Smooth muscle cell (in vitro differentiated cells): ENCODE measurements around the gene QARS1. TPM values are rescaled to one million over a fixed set of nuclear protein-coding genes. Genes with fewer than 3 reads are reported as not detected.
A peak's percentile ranks its signal among the peaks of the same experiment; 100 is the strongest.

Experiments
- DNase-seq: peaks from one replicate; lab custom pipeline; 2025; ENCODE audit not compliant: unreplicated experiment; lab: John Stamatoyannopoulos, UW
- H2AFZ ChIP-seq: fragments of 200-600 bp; sonication (generic); 2 replicates; pipeline ENCODE4 v1.6.0; 2016; ENCODE audit warnings: antibody characterized with exemption, low read depth, mild to moderate bottlenecking
- H3F3A ChIP-seq: fragments of 200-600 bp; sonication (generic); 2 replicates; pipeline ENCODE4 v1.6.0; 2017; ENCODE audit warnings: antibody characterized with exemption, low read depth
- H3K27ac ChIP-seq: fragments of 200-600 bp; sonication (generic); 2 replicates; pipeline ENCODE4 v1.5.1; 2016; ENCODE audit warnings: low read depth, mild to moderate bottlenecking
- H3K27me3 ChIP-seq: fragments of 200-600 bp; sonication (generic); 2 replicates; pipeline ENCODE4 v1.6.1; 2016; ENCODE audit warnings: low read depth, mild to moderate bottlenecking
- H3K36me3 ChIP-seq: fragments of 200-600 bp; sonication (generic); 2 replicates; pipeline ENCODE4 v1.5.1; 2016; ENCODE audit warnings: low read depth
- H3K4me1 ChIP-seq: fragments of 200-600 bp; sonication (generic); 2 replicates; pipeline ENCODE4 v1.5.1; 2016; ENCODE audit warnings: low read depth
- H3K4me2 ChIP-seq: fragments of 200-600 bp; sonication (generic); 2 replicates; pipeline ENCODE4 v1.6.0; 2016; ENCODE audit warnings: mild to moderate bottlenecking
- H3K4me3 ChIP-seq: fragments of 200-600 bp; sonication (generic); 2 replicates; pipeline ENCODE4 v1.5.1; 2016; ENCODE audit warnings: mild to moderate bottlenecking
- H3K79me2 ChIP-seq: fragments of 200-600 bp; sonication (generic); 2 replicates; pipeline ENCODE4 v1.6.0; 2016; ENCODE audit warnings: low read depth, mild to moderate bottlenecking
- H3K9ac ChIP-seq: fragments of 200-600 bp; sonication (generic); 2 replicates; pipeline ENCODE4 v1.6.0; 2016; ENCODE audit warnings: low read depth
- H3K9me3 ChIP-seq: fragments of 200-600 bp; sonication (generic); replicated peaks from 2 replicates; pipeline ENCODE4 v1.5.1; 2016; ENCODE audit warnings: low read depth
- H4K20me1 ChIP-seq: fragments of 200-600 bp; sonication (generic); 2 replicates; pipeline ENCODE4 v1.6.0; 2016; ENCODE audit warnings: low read depth
- CTCF ChIP-seq: fragments of 200-600 bp; sonication (generic); IDR thresholded peaks from 2 replicates; pipeline ENCODE4 v1.5.1; 2017; ENCODE audit warnings: borderline replicate concordance, mild to moderate bottlenecking, antibody characterized with exemption; ENCODE audit not compliant: insufficient read depth, poor library complexity, severe bottlenecking
- WGBS: methylation state at CpG from one replicate; pipeline ENCODE4 v1.1.7; 2016; ENCODE audit warnings: low lambda C conversion rate; 5-methylcytosine and 5-hydroxymethylcytosine counted together
- polyA plus RNA-seq: library from polyadenylated mRNA; unstranded; fragments of >200 nt; fragmentation: Nextera tagmentation; extraction: Ambion mirVana; gene quantifications from 2 replicates; pipeline ENCODE4 v1.2.1, GENCODE V29; 2016
- total RNA-seq: library from RNA; depleted of rRNA; stranded (reverse); fragments of >200 nt; gene quantifications from 2 replicates; pipeline ENCODE4 v1.2.3, GENCODE V29; 2014

QARS1 gene
- total and polyA plus RNA-seq, 2 experiments from 2014 or later = 114 to 135 TPM

- Histone ChIP-seq H3K4me1 (peaks cover 13% of the 10 kb centered on the region), H3K27ac (peak overlapping the region; percentile 99), H3K4me2 (peak overlapping the region; percentile 94), H2AFZ (peak overlapping the region; percentile 19), H3K27me3 (no peaks in the 10 kb centered on the region), H3K9me3 (no peaks in the 10 kb centered on the region), H3F3A (peaks cover 34% of the 10 kb centered on the region), H4K20me1 (peaks cover 50% of the 10 kb centered on the region), H3K9ac (peak overlapping the region; percentile 98), H3K4me3 (peak overlapping the region; percentile 86), H3K36me3 (no peaks in the 10 kb centered on the region), H3K79me2 (peaks cover 49% of the 10 kb centered on the region)
- WGBS = 1% methylated on average over 78 of the region's 86 CpGs
- DNase-seq = peak; percentile 55
- TF ChIP-seq CTCF = no peak
Observed at GRCh38 chr3:49092938-49093852, 11.4 kb downstream of the QARS1 start.

- WGBS = 89% methylated on average over 8 of the region's 8 CpGs
- Histone ChIP-seq H3F3A (no peaks in the 10 kb centered on the region), H4K20me1 (peaks cover 96% of the 10 kb centered on the region), H2AFZ (no peak overlapping the region), H3K9ac (no peak overlapping the region), H3K27ac (no peak overlapping the region), H3K36me3 (no peaks in the 10 kb centered on the region), H3K4me3 (no peak overlapping the region), H3K4me1 (no peaks in the 10 kb centered on the region), H3K27me3 (no peaks in the 10 kb centered on the region), H3K4me2 (no peak overlapping the region), H3K79me2 (peaks cover 95% of the 10 kb centered on the region), H3K9me3 (no peaks in the 10 kb centered on the region)
- no peak for DNase-seq
- TF ChIP-seq CTCF = no peak
Observed at GRCh38 chr3:49081429-49081828, 23.1 kb downstream of the QARS1 start.

GRCh38 chr3:49079270-49079669, 25.3 kb downstream of the QARS1 start:
- Histone ChIP-seq H3K9ac (no peak overlapping the region), H4K20me1 (peaks cover 85% of the 10 kb centered on the region), H3K79me2 (peaks cover 84% of the 10 kb centered on the region), H3K27ac (no peak overlapping the region), H3K4me3 (no peak overlapping the region), H3K27me3 (no peaks in the 10 kb centered on the region), H2AFZ (no peak overlapping the region), H3F3A (no peaks in the 10 kb centered on the region), H3K4me1 (no peaks in the 10 kb centered on the region), H3K36me3 (peaks cover 7% of the 10 kb centered on the region), H3K4me2 (no peak overlapping the region), H3K9me3 (no peaks in the 10 kb centered on the region)
- no peak for TF ChIP-seq CTCF
- WGBS = 97% methylated on average over 2 of the region's 2 CpGs
- DNase-seq = no peak
